Stimulated activated CD8-positive, alpha-beta memory T cell treated with anti-CD3 and anti-CD28 coated beads, Interleukin-2, amount 100 ng/mL, for 1 hour (primary cell): ENCODE measurements around the gene IGSF21.

Source experiments
- DNase-seq, 2 donors: peaks; one replicate each; pipeline ENCODE4 v3.0.0-alpha.2; 2020; ENCODE audit warnings: low read depth in 2 of 2

Gene IGSF21

DNA sequence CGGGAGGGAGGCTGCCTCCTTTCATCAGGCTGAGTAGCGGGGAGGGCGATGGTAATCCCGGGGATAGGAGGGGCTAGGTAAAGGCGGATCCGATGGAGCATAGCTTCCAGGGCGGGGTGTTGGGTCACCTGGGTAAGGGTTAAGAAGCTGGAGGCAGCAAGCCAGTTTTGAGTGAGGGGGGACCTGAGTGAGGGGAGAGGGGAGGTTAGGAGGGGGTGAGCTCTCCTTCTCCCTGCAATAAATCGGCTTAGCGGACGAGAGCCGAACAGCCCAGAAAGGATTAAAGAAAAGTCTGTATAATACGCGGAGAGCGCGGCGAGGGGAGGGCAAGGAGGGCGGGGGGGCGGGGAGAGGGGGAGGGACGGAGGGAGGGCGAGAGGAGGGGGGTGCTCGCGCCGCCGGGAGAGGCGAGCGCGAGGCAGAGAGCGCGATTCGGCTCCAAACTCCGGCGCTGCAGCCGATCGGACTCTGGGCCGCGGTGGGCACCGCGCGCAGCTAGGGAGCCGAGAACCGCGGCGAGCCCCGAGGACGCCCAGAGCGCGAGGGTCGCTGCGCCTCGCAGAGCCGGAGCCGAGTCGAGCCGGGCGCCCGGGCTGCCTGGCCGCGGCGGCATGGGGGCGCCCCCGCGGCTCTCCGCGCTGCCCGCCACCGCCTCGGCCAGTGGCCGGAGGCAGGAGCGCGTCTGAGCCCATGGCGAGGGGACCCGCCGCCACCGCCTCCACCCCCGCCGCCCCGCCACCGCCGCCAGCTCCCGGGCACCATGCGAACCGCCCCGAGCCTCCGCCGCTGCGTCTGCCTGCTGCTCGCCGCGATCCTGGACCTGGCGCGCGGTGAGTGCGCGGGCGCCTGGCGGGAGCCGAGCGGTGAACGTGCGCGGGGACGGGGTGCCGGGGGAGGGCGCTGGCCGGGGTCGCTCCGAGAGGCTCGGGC lies at the start of gene IGSF21:
TSS of gene IGSF21 (plus strand) at position 430 of the 930 bp plus-strand sequence. CDS start at position 761, 331 bp downstream.
- DNase-seq: no peak

DNA sequence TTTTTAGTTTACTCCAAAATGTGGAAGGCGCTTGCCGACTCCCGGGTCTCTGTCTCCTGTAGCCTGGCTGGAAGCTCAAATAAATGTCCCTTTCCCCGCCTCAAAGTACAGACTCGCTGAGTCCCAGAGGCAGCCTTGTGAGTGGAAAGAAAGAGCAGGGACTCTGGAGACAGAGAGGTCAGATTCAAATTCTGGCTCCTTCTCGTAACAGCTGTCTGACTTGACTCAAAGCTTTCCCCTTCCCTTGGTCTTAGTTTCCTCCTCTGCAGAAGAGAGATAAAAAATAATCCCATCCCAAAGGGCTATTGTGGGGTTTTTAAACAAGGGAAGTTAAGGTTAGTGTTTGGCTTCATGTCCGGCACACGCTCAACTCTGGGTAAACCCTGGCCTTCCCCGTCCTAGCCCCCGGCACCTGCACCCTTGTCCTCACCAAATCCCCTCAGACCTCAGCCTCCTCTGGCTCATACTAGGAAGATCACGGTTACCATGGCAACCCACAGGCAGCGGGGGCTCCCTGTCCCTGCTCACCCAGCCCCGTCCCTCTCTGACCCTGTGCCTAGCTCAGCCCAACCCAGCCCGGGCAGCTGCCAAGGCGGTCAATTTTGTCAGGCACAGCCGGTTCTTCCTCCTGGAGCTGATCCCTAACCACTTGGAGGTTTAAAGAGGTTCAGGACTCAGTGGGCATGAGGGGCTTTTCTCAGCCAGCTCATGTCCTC lies 49.2 kb upstream of the IGSF21 start:
- DNase-seq: no peak

DNA sequence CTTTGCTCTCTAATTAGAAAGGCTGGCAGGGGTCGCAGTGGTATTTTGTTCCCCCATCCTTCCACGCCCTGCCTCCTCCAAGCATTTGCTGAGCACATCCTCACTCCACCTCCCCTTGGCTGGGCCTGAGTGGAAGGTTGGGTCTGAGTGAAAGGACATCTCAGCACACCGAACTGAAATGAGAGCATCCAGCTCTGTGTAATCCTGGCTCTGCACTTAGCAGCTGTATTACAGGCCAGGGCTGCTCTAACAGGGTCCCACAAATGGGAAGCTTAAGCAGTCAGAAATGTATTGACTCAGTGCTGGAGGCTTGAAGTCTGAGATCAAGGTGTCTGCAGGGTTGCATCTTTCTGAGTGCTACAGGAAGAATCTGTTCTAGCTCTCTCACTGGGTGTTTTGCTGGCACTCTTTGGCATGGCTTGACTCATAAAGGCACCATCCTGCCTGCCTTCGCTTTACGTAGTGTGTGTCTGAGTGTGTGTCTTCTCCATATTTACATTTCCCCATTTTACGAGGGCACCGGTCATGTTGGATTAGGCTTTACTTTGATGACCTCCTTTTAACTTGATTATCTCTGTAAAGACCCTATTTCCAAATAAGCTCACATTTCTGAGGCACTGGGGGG lies 48.5 kb upstream of the IGSF21 start:
- no peak for DNase-seq

DNA sequence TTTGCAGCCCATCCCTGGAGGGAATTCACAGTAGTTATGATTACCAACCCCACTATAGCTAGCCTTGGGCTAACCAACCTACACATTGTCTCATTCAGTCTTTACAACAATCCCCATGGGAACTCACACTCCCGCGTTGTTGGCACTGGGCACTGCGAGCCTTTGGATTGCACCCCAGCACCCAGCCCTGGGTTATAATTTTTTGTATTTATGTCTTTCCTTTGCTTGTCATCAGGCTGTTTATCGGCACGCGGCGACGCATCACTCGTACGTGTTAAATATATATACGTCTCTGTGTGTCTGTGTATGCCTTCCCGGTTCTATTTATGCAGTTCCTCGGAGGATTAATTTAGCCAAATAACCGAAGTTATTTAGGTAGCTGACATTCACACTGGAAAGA lies 47.2 kb upstream of the IGSF21 start:
- no peak for DNase-seq

DNA sequence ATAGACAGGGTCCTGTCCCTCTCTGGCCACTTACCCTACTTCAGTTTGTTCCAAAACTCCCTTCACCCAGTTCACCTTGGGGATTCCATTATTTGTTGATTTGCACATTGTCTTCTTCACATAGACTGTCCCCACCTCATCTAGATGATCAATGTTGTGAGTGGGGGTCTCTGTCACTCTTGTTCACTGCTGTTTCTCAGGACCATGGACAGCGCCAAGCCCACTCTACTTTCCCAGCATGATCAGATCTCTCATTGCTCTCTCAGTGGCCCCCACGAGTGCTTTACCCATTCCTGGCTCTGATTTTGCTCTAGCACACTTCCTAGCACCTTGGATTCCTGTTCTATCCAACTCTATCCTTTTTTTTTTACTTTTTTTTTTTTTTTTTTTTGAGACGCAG lies 45.4 kb upstream of the IGSF21 start:
- DNase-seq: no peak

DNA sequence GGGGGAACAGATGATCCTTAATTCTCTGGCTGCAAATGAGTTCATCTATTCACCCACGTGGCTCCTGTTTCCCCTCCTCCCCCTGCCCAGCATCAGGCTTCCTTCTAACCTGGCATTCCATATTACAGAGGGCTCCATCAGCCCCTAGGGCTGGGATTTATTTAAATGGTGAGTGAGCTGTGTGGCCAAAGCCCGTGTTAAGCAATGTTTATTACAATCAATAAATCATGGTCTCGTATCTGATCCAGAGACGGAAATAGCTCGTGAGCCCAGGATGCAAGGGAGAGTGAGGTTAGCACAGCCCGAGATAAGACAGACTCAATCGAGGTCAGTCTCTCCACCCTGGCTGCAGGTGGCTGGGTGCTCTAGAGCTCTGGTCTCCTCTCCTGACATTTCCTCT lies 43.1 kb upstream of the IGSF21 start:
- no peak for DNase-seq

DNA sequence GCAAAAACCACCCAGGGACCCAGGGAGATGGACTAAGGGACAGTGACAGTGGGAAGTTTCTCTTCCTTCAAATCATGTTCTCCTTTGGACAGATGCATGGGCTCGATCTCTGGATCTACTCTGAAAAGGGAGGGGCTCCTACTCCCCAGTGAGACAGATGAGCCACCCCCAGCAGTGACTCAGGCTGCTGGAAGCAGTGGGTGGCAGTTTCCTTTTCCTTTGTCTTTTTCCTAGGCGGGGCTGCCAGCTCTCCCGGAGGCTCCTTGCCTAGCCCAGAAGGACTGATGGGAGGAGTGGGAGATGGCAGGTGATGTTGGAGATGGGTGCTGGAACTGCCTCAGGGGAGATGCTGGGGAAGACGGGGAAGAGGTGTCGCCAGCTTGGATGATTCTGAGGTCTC lies 41.0 kb upstream of the IGSF21 start:
- DNase-seq: no peak

DNA sequence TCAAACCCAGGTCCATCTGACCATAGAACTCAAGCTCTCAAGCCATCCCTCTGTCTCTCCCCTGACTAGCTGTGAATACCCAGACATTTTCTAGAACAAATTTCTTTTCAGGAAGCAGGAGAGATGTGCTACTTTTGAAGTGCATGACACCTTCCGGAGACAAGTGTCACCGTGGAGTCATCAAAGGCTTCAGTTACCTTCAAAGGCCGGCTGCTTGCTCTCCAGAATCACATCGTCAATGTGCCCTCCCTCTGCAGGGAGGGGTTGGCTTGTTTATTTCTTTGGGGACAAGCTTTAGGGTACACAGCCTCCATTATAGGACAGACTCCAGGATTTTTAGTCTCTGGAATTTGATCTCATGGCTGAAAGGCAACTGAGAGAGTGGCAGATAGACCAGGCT lies 37.7 kb upstream of the IGSF21 start:
- no peak for DNase-seq

DNA sequence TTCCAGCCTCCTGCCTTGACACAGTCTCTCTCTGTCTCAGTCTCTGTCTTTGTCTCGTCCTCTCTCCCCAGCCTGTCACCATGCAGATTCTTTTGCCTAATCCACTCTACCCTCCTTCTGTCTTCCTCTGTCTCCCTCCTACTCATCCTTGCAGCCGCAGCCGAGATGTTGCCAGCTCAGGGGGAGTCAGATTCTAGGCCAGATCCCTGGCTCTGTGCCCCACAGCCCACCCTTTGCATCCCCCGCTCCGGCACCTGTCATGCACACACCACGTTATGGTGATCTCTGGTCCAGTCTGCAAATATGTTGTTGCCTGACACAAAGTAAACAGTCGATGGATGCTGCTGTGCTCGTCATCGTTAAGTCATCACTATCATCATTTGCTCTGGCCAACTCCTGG lies 35.5 kb upstream of the IGSF21 start:
- DNase-seq: no peak

DNA sequence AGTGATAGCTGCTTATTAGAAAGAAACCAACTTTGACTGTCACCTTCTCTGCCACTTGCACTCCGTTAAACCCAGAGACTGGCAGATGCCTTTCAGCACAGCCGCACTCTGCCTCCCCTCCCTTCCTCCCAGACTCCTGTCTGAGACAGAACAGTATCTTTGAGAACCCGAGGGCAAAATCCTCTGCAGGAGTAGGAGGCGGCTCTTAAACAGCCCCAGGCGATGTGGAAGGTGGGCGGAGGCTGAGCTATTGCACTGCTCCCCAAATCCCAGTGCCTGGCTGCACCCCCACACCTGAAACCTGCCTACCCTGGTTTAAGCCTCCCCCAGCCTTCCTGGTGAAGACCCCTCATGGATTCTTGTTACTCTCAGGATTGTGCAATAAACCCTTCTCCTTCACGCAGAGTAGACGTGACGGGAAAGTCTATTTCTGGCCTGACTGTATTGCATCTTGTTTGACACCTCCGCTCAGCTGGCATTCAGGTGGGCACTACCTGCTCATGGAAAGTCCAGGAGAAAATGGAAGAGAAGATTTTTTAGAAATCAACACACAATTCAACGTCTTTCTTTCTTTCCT lies 34.4 kb upstream of the IGSF21 start:
- DNase-seq: no peak

DNA sequence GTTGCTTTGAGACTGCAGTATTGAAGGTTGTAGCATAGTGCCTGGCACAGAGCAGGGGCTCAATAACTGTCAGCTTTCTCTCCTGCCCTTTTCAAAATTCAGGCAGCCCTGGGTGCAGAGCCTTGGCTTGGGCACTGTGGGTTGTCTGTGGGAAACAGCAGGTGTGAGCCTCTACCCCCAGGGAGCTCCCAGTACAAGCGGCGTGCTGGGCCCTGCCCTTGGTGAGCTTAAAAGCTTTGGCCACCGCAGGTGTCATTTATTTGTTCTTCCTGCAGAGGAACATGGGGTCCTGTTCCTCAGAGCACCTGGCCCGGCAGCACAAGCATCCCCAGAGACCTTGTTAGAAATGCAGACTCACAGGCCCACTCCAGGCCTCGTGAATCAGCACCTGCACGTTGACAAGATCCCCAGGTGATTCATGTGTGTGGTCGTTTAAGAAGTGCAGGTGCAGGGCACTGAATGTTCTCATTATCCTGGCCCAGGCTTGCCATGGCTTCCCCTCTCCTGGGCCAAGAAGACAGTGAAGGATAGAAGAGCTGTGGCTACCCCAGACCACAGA lies 29.9 kb upstream of the IGSF21 start:
- DNase-seq: no peak

DNA sequence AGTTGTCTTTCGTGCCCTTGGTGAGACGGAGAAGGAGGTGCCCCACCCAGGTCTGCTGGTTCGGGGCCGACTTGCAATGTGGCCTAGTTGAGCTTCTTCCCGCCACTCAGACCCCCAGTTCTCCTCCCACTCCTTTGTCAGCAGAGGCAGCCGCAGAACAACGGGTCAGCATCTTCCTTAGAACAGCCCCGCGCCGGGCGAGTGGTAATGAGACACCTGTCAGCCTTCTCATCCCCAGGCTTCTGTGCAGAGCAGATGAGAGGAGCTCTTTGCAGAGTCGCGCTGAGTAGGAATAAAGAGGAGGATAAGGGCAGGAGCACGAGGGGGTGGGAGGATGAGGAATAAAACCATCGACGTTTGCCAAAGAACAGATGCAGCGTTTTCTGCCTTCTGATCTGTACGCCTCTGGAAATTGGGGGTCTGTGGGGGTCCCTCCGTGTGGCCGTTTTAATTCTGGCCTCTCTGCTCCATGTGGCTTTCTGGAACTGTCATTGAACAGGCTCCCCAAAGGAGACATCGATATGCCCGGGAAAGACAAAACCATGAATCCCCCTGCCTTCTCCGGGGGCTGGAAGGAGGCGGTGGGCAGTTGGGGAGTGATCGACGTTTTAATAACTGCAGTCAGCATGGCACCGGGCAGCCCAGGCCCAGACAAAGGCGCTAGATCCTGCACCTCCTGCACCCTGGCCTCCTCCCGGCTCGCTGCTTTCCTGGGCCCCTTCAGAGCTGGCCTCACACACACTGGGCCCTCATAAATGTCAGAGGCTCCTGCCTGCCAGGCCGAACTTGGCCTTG lies 27.5 kb upstream of the IGSF21 start:
- no peak for DNase-seq

DNA sequence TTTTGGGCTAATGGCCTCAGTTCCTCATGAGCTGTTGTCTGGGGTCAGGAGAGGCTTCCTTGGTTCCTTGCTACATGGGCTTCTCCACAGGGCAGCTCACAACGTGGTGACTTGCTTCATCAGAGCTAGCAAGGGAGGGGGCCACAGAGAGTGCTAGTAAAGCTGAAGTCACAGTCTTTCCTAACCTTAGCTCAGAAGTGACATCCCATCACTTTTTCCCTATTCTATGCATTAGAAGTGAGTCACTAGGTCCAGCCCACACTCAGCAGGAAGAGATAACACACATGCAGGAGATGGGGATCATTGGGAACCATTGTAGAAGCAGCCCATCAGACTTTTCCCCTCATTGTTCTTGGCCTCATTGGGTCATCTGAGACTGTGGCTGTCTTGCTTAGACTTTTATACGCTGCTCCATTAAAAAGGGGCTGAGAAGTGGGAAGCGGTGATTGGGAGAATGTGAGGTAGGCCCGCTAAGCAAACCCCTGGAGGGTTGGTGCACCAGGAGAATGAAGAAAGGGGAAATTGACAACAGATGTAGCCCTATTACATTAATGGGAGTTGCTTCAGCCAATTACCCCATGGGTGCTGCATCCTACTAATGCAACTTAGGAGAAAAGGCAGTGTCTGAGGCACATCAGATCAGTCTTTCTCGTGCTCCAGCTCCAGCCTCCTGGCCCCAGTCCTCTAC lies 22.1 kb upstream of the IGSF21 start:
- no peak for DNase-seq

DNA sequence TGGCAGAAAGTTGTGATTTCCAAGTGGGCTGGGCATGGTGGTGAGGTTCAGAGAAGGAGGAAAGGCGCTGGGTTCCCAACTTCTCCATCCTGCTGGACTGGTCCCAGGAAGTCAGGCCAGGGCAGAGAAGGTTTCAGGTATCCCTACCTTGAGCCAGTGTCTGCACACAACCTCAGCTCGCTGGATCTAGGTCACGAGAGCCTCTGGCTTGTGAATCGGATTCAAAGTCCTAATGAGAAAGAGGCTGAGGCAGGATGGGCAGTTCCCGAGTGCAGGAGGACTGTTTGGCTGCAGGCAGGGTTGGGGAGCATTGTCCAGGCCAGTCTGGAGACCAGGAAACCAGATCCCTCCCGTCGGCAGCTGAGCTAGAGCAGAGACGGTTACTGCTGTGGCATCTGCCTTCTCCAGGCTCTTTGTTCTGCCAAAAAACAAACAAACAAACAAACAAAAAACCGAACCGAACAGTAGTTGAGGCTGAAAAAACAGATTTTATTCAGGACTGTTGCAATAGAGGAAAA lies 19.5 kb upstream of the IGSF21 start:
- no peak for DNase-seq

DNA sequence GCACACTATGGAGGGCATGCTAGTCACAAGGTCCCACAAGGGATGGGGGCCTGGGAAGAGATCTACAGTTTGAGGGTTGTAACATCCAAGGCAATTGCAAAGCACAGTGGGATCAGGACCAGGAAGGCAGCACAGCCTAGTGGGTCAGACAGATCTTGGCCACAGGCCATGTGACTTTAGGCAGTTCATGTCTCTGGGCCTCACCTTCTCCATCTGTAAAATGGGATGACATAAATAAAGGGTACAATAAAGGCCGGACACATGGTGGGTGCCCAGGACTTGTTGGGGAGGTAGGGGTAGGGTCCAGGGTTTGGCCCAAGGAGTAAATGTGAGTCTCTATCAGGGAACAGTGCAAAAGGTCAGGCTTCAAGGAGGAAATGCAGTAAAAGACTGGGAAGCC lies 18.1 kb upstream of the IGSF21 start:
- no peak for DNase-seq

DNA sequence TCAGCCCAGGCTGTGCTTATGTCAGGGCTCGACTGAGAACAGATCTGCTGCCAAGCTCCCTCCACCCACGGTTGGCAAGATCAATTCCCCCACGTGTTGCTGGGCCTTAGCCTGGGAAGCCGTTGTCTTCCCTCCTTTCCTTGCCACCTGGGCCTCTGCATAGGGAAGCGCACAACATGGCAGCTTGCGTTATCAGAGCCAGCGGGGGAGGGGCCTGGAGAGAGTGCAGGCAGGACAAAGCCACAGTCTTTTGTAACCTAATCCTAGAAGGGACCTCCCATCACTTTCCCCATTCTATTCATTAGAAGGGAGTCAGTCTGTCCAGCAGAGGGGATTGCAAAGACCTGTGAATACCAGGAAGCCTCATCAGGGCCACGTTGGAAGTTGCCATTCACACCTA lies 17.0 kb upstream of the IGSF21 start:
- DNase-seq: no peak

DNA sequence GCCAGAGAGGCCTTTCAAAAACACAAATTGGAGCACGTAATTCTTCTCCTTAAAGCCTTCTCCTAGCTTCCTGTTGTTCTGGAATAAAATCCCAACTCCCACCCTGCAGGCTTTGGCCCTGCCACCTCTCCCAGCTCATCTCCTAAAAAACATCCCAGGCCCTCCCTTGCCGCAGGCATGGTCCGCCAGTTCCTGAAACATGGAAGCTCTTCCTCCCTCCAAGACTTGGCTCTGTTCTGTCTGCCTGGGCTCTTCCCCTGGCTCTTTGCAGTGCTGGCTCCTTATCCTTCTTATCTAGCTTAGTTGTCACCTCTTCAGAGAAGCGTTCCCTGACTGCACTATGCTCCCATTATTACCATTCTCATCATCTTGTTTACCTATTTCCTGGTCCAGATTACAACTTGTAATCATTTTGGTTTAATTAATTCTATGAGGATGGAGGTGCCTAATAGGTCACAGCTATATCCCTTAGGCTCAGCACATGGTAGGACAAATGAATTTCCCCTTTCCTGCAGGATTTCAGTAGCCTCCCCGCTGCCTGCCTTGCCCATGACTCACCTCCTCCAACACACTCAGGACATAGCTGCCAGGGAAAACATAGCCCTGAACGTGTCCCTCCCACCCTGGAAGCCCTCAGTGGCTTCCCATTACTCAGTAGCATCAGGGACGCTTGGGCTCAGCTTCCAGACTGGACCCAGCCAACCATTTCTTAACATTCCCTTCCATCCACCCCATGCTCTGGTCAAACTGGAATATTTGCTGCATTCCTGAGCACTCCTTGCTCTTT lies 15.7 kb upstream of the IGSF21 start:
- DNase-seq: no peak

DNA sequence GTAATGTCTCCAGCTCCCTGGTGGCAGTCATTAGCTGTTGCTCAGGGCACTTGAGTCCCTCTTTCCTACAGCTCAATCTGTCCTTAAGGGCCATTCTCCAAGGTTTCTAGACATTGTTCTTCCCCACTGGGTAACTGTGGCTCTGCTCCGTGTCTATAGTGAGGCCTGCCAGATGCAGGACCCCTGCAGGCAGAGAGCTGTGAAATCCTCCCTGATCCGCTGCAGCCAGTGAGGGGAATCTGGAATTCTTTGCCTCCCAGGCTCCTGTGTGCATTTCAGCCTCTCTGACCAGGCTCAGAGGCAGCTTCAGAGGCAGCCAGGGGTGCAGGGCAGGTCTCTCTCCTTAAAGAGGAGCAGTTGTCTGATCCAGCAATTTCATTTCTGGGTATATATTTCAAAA lies 14.4 kb upstream of the IGSF21 start:
- no peak for DNase-seq

DNA sequence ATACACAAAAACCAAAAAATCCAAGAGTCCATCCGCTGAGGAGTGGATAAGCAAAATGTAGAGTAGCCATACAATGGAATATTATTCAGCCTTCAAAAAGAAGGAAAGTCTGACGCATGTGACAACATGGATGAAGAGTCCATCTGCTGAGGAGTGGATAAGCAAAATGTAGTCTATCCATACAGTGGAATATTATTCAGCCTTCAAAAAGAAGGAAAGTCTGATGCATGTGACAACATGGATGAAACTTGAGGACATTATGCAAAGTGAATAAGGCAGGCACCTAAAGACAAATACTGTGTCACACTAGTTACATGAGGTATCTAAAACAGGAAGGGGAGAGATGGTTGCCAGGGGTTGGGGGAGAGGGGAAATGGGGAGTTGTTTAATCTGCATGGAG lies 14.0 kb upstream of the IGSF21 start:
- no peak for DNase-seq

DNA sequence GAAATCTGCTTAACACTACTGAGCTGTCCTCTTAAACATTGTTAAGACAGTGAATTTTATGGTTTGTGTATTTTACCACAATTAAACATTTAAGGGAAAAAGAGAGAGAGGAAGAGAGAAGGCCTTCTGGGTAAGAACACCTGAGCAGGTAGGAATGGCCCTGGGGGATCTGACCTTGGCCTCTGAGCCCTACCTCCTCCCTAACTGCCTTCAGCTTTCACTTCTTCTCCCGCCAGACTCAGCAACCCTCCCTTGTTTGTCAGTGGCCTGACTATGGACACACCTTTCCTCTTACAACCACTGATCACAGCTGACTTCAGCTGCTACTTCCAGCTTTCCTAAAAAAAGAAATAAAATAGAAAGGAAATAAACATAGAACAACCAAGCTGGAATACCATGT lies 13.5 kb upstream of the IGSF21 start:
- DNase-seq: no peak
